Measurements from ENCODE around the gene LDLRAD2.
A peak's percentile ranks its signal among the peaks of the same experiment; 100 is the strongest.
"Not testable (repeated sequence)": the region's sequence is repeated elsewhere in the genome, so short reads cannot be mapped to it uniquely, and the experiment has no call there.

Gene LDLRAD2

GRCh38 chr1:21811875-21812305, at the start of gene LDLRAD2:
LDLRAD2 (plus strand) TSS chr1:21812265; CDS start chr1:21812452, 187 bp downstream.
- no peak for DNase-seq (ENCODE audit: low read depth in 2 of 2)

- no peak for DNase-seq (ENCODE audit: low read depth in 2 of 2)
Measured at GRCh38 chr1:21763236-21763635, 48.8 kb upstream of the LDLRAD2 start.

- DNase-seq (ENCODE audit: low read depth in 2 of 2): no peak
Measured at GRCh38 chr1:21763694-21764419, 48.2 kb upstream of the LDLRAD2 start.

- no peak for DNase-seq (ENCODE audit: low read depth in 2 of 2)
Measured at GRCh38 chr1:21764615-21765423, 47.2 kb upstream of the LDLRAD2 start.

- no peak for DNase-seq (ENCODE audit: low read depth in 2 of 2)
Measured at GRCh38 chr1:21766210-21766609, 45.9 kb upstream of the LDLRAD2 start.

- DNase-seq (ENCODE audit: low read depth in 2 of 2): not testable (repeated sequence)
Measured at GRCh38 chr1:21767106-21767505, 45.0 kb upstream of the LDLRAD2 start.

GRCh38 chr1:21770201-21770600, 41.9 kb upstream of the LDLRAD2 start:
- DNase-seq (ENCODE audit: low read depth in 2 of 2): no peak

GRCh38 chr1:21770602-21771001, 41.5 kb upstream of the LDLRAD2 start:
- not testable (repeated sequence) for DNase-seq (ENCODE audit: low read depth in 2 of 2)

- not testable (repeated sequence) for DNase-seq (ENCODE audit: low read depth in 2 of 2)
Measured at GRCh38 chr1:21771672-21772071, 40.4 kb upstream of the LDLRAD2 start.

GRCh38 chr1:21773585-21773984, 38.5 kb upstream of the LDLRAD2 start:
- DNase-seq (ENCODE audit: low read depth in 2 of 2): no peak

- DNase-seq (ENCODE audit: low read depth in 2 of 2): no peak
Measured at GRCh38 chr1:21774835-21775549, 37.1 kb upstream of the LDLRAD2 start.

GRCh38 chr1:21775550-21775914, 36.5 kb upstream of the LDLRAD2 start:
- DNase-seq (ENCODE audit: low read depth in 2 of 2): no peak

GRCh38 chr1:21775985-21776562, 36.0 kb upstream of the LDLRAD2 start:
- DNase-seq (ENCODE audit: low read depth in 2 of 2): no peak

GRCh38 chr1:21776925-21777324, 35.1 kb upstream of the LDLRAD2 start:
- not testable (repeated sequence) for DNase-seq (ENCODE audit: low read depth in 2 of 2)

GRCh38 chr1:21778405-21778727, 33.7 kb upstream of the LDLRAD2 start:
- DNase-seq (ENCODE audit: low read depth in 2 of 2): no peak

- peak; percentile 28 to 42 for DNase-seq (ENCODE audit: low read depth in 2 of 2)
Measured at GRCh38 chr1:21779613-21780521, 32.2 kb upstream of the LDLRAD2 start.

- DNase-seq (ENCODE audit: low read depth in 2 of 2): no peak
Measured at GRCh38 chr1:21781815-21782348, 30.2 kb upstream of the LDLRAD2 start.

GRCh38 chr1:21782349-21782867, 29.7 kb upstream of the LDLRAD2 start:
- peak; percentile 23 to 35 for DNase-seq (ENCODE audit: low read depth in 2 of 2)

- peak; percentile 93 for DNase-seq (ENCODE audit: low read depth in 2 of 2)
Measured at GRCh38 chr1:21782868-21783678, 29.0 kb upstream of the LDLRAD2 start, which contains the start of gene USP48. USP48 (minus strand) TSS chr1:21783149; CDS start chr1:21782957, 192 bp downstream.
